NB4 (cell line): Measurements from ENCODE around the gene CD47.

Experiments used
- DNase-seq: peaks from one replicate; pipeline ENCODE4 v3.0.0; 2010; ENCODE audit warnings: low read depth
- H3K4me3 ChIP-seq: one replicate; pipeline ENCODE4 v1.5.1; 2011; ENCODE audit warnings: mild to moderate bottlenecking, low read depth, low read length, moderate library complexity
- CTCF ChIP-seq: IDR thresholded peaks from one replicate; pipeline ENCODE4 v1.5.1; 2012; ENCODE audit warnings: low read depth, low read length
- MAX ChIP-seq: IDR thresholded peaks from 2 replicates; pipeline ENCODE4 v1.6.1; 2011; ENCODE audit warnings: low read depth, low read length
- MYC ChIP-seq: IDR thresholded peaks from 2 replicates; pipeline ENCODE4 v1.6.1; 2011; ENCODE audit warnings: low read depth, low read length
- POLR2A ChIP-seq: IDR thresholded peaks from 2 replicates; pipeline ENCODE4 v1.6.1; 2011; ENCODE audit warnings: mild to moderate bottlenecking; ENCODE audit not compliant: insufficient read length; ENCODE audit errors: extremely low read depth

CD47 gene

GRCh38 chr3:108133048-108133369, 42.2 kb upstream of the CD47 start:
- DNase-seq = peak; percentile 12
- TF ChIP-seq MAX (no peak), MYC (no peak), CTCF (no peak), POLR2A (no peak)
- H3K4me3 ChIP-seq = peak overlapping the region; percentile 46

- DNase-seq = no peak
Measured at GRCh38 chr3:108131475-108132134, 40.8 kb upstream of the CD47 start.

GRCh38 chr3:108130701-108131474, 40.1 kb upstream of the CD47 start:
- no peak for DNase-seq
- TF ChIP-seq MAX = no peak
- TF ChIP-seq MYC = no peak
- TF ChIP-seq CTCF = no peak
- no peak overlapping the region for H3K4me3 ChIP-seq

More at GRCh38 chr3:108131475-108132134, 40.8 kb upstream of the CD47 start:
- TF ChIP-seq MAX (no peak), MYC (no peak), POLR2A (no peak), CTCF (no peak)
- no peak overlapping the region for H3K4me3 ChIP-seq

- no peak overlapping the region for H3K4me3 ChIP-seq
- no peak for TF ChIP-seq POLR2A
- no peak for TF ChIP-seq CTCF
- DNase-seq = no peak
Measured at GRCh38 chr3:108130236-108130635, 39.4 kb upstream of the CD47 start.

- TF ChIP-seq MAX (peak; percentile 27; the same call in 1 of the 2 replicates), CTCF (no peak), POLR2A (no peak)
- DNase-seq = peak; percentile 31
- H3K4me3 ChIP-seq = no peak overlapping the region
Measured at GRCh38 chr3:108127301-108127988, 36.6 kb upstream of the CD47 start.
